ENCODE results near the gene PHACTR3. TPM values are rescaled to one million over a fixed set of nuclear protein-coding genes. Genes with fewer than 3 reads are reported as not detected.

The PHACTR3 gene
- total RNA-seq, 1 experiment from 2014 or later = not detected

- Mint-ChIP-seq H3K27ac (no peak overlapping the region), H3K4me1 (no peaks in the 10 kb centered on the region), H3K9me3 (peaks cover 0 to 98% of the 10 kb centered on the region in 2 experiments; a peak in 2 of 5 replicates), H3K36me3 (ENCODE audit: insufficient read depth in 1 of 3, low read depth in 3 of 3) (peaks cover 0 to 4% (median 0%) of the 10 kb centered on the region in 3 experiments; a peak in 2 of 7 replicates), H3K27me3 (ENCODE audit: low read depth) (peaks cover 36% of the 10 kb centered on the region), H3K4me3 (no peak overlapping the region)
- no peaks in the 10 kb centered on the region for H3K27me3 ChIP-seq (ENCODE audit: insufficient read depth, low read length)
- H2AFZ ChIP-seq (ENCODE audit: low read length) = no peak overlapping the region
- no peak overlapping the region for H4K5ac ChIP-seq (ENCODE audit: insufficient read length, low read depth, low read length)
- no peak overlapping the region for H2BK12ac ChIP-seq (ENCODE audit: insufficient read length, low read depth, low read length)
- H3K9ac ChIP-seq (ENCODE audit: extremely low read depth, insufficient read length, low read length) = no peak overlapping the region
- H3T11ph ChIP-seq (ENCODE audit: low read length) = no peak overlapping the region
- no peaks in the 10 kb centered on the region for H3K4me1 ChIP-seq (ENCODE audit: insufficient read depth, low read length)
- no peak for DNase-seq
- H3K18ac ChIP-seq (ENCODE audit: insufficient read length, low read depth, low read length) = no peak overlapping the region
- H3K4ac ChIP-seq (ENCODE audit: low read depth, low read length) = no peak overlapping the region
- no peak overlapping the region for H3K27ac ChIP-seq (ENCODE audit: insufficient read length, low read depth, low read length)
- H3K23ac ChIP-seq (ENCODE audit: insufficient read length, low read depth, low read length) = no peak overlapping the region
- no peak overlapping the region for H4K8ac ChIP-seq (replicated peaks; ENCODE audit: insufficient read length, low read depth, low read length)
- no CpG with 5 or more reads among the region's 11 CpGs for WGBS (ENCODE audit: extremely low coverage, insufficient read length, low lambda C conversion rate)
- no peaks in the 10 kb centered on the region for H3K79me2 ChIP-seq (ENCODE audit: insufficient read depth, low read length)
- H3K14ac ChIP-seq (ENCODE audit: insufficient read depth, low read length) = no peak overlapping the region
- H2BK120ac ChIP-seq (ENCODE audit: low read depth, low read length, poor library complexity, severe bottlenecking) = no peak overlapping the region
- H3K23me2 ChIP-seq (ENCODE audit: insufficient read length, low read depth, low read length, poor library complexity, severe bottlenecking) = no peaks in the 10 kb centered on the region
- H2BK20ac ChIP-seq (ENCODE audit: low read depth, low read length, poor library complexity, severe bottlenecking) = no peak overlapping the region
- no peaks in the 10 kb centered on the region for H3K79me1 ChIP-seq (ENCODE audit: insufficient read depth, low read depth, low read length, poor library complexity, severe bottlenecking)
- H3K9me3 ChIP-seq (ENCODE audit: control insufficient read depth, low read depth, low read length) = no peaks in the 10 kb centered on the region
- H2AK5ac ChIP-seq (ENCODE audit: insufficient read length, low read length) = no peak overlapping the region
- H3K56ac ChIP-seq (ENCODE audit: insufficient read length, low read depth, low read length) = no peak overlapping the region
- H2BK15ac ChIP-seq (ENCODE audit: low read depth, low read length) = no peak overlapping the region
- no peak overlapping the region for H3K4me2 ChIP-seq (ENCODE audit: insufficient read depth, insufficient read length, low read length)
- H4K91ac ChIP-seq (ENCODE audit: insufficient read length, low read depth, low read length) = no peak overlapping the region
- no peak overlapping the region for H2BK5ac ChIP-seq (ENCODE audit: insufficient read length, low read length)
- no peak for TF ChIP-seq CTCF (conservative IDR thresholded peaks at IDR 0.05)
- H4K20me1 ChIP-seq (ENCODE audit: control insufficient read depth, insufficient read depth, insufficient read length) = no peaks in the 10 kb centered on the region
Measured at GRCh38 chr20:59676126-59676850, 71.9 kb downstream of the PHACTR3 start.

All from H9 (cell line).